Caco-2 (cell line): ENCODE results near the gene CD200. TPM values are rescaled to one million over a fixed set of nuclear protein-coding genes. Genes with fewer than 3 reads are reported as not detected.

Experiments
- BruUV-seq: library from RNA; stranded (reverse); fragments of 400-500 nt; replicated peaks from 2 replicates; lab custom pipeline; 2021; lab: Mats Ljungman, UMichigan
- CTCF ChIA-PET: fragments of 300-600 bp; sonication (Branson Sonifier 250); formaldehyde crosslinking; loops from one replicate; lab custom pipeline; 2022; ENCODE audit warnings: antibody characterized with exemption; lab: Charles Lee
- POLR2A ChIA-PET: fragments of 300-600 bp; sonication (Branson Sonifier 250); formaldehyde crosslinking; loops from one replicate; lab custom pipeline; 2022; ENCODE audit warnings: antibody characterized with exemption; lab: Charles Lee
- DNase-seq, 2 experiments: peaks; one replicate each; pipeline versions ENCODE4 v3.0.0 to v3.0.0-alpha.2; 2020 to 2022
- H3K27me3 ChIP-seq: replicated peaks from 2 replicates; pipeline ENCODE4 v1.6.0; 2011; ENCODE audit warnings: low read length; ENCODE audit not compliant: control insufficient read depth, insufficient read depth
- H3K36me3 ChIP-seq: 2 replicates; pipeline ENCODE4 v1.5.1; 2011; ENCODE audit warnings: low read length; ENCODE audit not compliant: control insufficient read depth, insufficient read depth
- H3K4me1 ChIP-seq: fragments of 250-450 bp; sonication (Bioruptor Pico); 2 replicates; pipeline ENCODE4 v1.5.1; 2020; ENCODE audit warnings: mild to moderate bottlenecking
- H3K4me3 ChIP-seq: 2 replicates; pipeline ENCODE4 v1.5.1; 2011; ENCODE audit warnings: low read depth, mild to moderate bottlenecking, control low read depth, low read length
- H3K9me3 ChIP-seq: fragments of 250-450 bp; sonication (Bioruptor Pico); 2 replicates; pipeline ENCODE4 v1.5.1; 2020; ENCODE audit warnings: mild to moderate bottlenecking, moderate library complexity
- H3K27ac Mint-ChIP-seq: one replicate; pipeline ENCODE4 v1.8.0; 2022; ENCODE audit warnings: mixed read lengths; ENCODE audit not compliant: unreplicated experiment
- H3K27me3 Mint-ChIP-seq: one replicate; pipeline ENCODE4 v1.8.0; 2022; ENCODE audit warnings: mixed read lengths; ENCODE audit not compliant: insufficient read depth, unreplicated experiment
- H3K36me3 Mint-ChIP-seq: one replicate; pipeline ENCODE4 v1.8.0; 2022; ENCODE audit warnings: mild to moderate bottlenecking, mixed read lengths; ENCODE audit not compliant: insufficient read depth, unreplicated experiment
- H3K4me1 Mint-ChIP-seq: one replicate; pipeline ENCODE4 v1.8.0; 2022; ENCODE audit warnings: low read depth, mixed read lengths; ENCODE audit not compliant: unreplicated experiment
- H3K4me3 Mint-ChIP-seq: one replicate; pipeline ENCODE4 v1.8.0; 2022; ENCODE audit warnings: mild to moderate bottlenecking, moderate library complexity, mixed read lengths; ENCODE audit not compliant: unreplicated experiment
- H3K9me3 Mint-ChIP-seq: one replicate; pipeline ENCODE4 v1.8.0; 2022; ENCODE audit warnings: mixed read lengths; ENCODE audit not compliant: unreplicated experiment
- intact Hi-C: fragments of 100-400 bp; cut with micrococcal nuclease; formaldehyde crosslinking; loops from one replicate; pipeline ENCODE4 v1.10.0; 2022; ENCODE audit not compliant: unreplicated experiment
- total RNA-seq: library from RNA; stranded (reverse); gene quantifications from 2 replicates; pipeline ENCODE4 v1.2.3, GENCODE V29; 2022
- TF ChIP-seq, protein P1 (sequence below), 2 experiments: fragments of 200-600 bp in 1 of 2; IDR thresholded peaks; 1 replicate in 1 of 2; 2 replicates in 1 of 2; pipeline versions ENCODE4 v1.5.1 to v1.8.0; 2011 to 2022; ENCODE audit warnings: antibody characterized with exemption in 1 of 2, control low read depth in 1 of 2, inconsistent platforms in 1 of 2, low read depth in 1 of 2, low read length in 1 of 2, mild to moderate bottlenecking in 1 of 2, moderate library complexity in 1 of 2; ENCODE audit not compliant: insufficient read depth in 1 of 2, severe bottlenecking in 1 of 2, unreplicated experiment in 1 of 2

Gene CD200
- total RNA-seq, 1 experiment from 2014 or later: 0.45 TPM

DNA sequence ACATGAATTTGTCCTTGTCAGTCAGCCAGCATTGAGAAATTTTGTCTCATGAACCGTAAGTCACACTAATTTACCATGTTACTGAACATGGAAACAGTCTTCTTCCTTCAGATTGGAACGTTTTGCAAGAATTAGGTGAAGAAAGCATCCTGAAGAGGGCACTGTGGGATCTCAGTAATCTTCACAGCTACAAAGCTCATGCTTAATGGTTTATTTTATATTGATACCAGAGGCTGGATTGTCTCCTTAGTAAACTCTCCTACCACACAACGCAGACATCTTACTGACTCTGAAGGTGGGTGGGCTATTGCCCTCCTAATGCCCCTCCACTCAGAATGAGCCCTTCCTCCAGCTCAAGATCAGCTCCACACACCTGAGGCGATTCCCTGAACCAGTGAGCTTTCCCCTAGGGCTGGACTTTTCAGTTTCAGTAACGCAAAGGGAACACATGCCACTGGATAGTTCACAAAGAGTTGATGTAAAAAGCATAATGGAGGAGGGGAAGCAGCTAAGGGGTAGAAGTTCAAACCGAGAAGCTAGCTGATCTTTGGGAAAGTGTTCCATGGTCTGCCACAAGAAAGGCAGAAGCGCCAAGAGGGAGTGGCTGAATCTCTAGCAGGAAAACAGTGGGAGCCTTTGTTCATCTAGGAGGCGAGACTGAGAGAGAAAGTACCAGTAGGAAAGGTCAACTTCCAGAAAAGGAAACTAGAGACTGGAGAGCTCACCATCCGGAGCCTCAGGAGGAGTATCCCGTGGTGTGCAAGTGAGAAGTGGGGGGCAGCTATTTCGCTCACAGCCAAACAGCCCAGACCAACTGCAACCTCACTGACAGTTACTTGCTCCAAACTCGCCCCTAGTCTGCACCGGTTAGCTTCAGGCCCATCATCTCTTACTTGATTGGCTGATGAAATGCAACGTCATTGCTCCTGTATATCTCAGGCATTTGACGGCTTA, 39.3 kb upstream of the CD200 start, which contains the start of gene SLC9C1:
TSS of gene SLC9C1 (minus strand) at position 849 of the 954 bp plus-strand sequence. CDS start 7,425 bp downstream, outside the sequence.
- no peaks in the 10 kb centered on the region for H3K4me1 Mint-ChIP-seq
- H3K36me3 Mint-ChIP-seq: no peaks in the 10 kb centered on the region
- Histone ChIP-seq H3K4me1 (no peaks in the 10 kb centered on the region), H3K9me3 (no peaks in the 10 kb centered on the region), H3K36me3 (no peaks in the 10 kb centered on the region), H3K4me3 (peak within 1 kb of the TSS; percentile 45), H3K27me3 (no peaks in the 10 kb centered on the region)
- BruUV-seq: TSS peak; percentile 67
- TF ChIP-seq, protein P1, sequence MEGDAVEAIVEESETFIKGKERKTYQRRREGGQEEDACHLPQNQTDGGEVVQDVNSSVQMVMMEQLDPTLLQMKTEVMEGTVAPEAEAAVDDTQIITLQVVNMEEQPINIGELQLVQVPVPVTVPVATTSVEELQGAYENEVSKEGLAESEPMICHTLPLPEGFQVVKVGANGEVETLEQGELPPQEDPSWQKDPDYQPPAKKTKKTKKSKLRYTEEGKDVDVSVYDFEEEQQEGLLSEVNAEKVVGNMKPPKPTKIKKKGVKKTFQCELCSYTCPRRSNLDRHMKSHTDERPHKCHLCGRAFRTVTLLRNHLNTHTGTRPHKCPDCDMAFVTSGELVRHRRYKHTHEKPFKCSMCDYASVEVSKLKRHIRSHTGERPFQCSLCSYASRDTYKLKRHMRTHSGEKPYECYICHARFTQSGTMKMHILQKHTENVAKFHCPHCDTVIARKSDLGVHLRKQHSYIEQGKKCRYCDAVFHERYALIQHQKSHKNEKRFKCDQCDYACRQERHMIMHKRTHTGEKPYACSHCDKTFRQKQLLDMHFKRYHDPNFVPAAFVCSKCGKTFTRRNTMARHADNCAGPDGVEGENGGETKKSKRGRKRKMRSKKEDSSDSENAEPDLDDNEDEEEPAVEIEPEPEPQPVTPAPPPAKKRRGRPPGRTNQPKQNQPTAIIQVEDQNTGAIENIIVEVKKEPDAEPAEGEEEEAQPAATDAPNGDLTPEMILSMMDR (IDR thresholded peaks at IDR 0.05; ENCODE audit: insufficient read depth in 1 of 2, low read depth in 1 of 2, low read length in 1 of 2, severe bottlenecking in 1 of 2, unreplicated experiment in 1 of 2): peak; percentile 57 to 68
- H3K27me3 Mint-ChIP-seq: no peaks in the 10 kb centered on the region
- H3K27ac Mint-ChIP-seq: peak within 1 kb of the TSS; percentile 78
- ChIA-PET POLR2A (interaction anchor here (0.8 to 1.2 kb wide), 3 partner anchors 12 to 238 kb away, joined by 4 to 11 read pairs (median 5); no protein-coding TSS in a partner anchor), CTCF (interaction anchor here (0.6 to 2.8 kb wide), 18 partner anchors 8 to 239 kb away, joined by 3 to 58 read pairs (median 6); no protein-coding TSS in a partner anchor)
- peak; percentile 49 to 66 for DNase-seq
- intact Hi-C loops: loop anchor here (1.0 to 2.0 kb wide), 6 partner anchors 29 to 237 kb away; no protein-coding TSS in a partner anchor
- no peaks in the 10 kb centered on the region for H3K9me3 Mint-ChIP-seq
- H3K4me3 Mint-ChIP-seq: peak within 1 kb of the TSS; percentile 89

DNA sequence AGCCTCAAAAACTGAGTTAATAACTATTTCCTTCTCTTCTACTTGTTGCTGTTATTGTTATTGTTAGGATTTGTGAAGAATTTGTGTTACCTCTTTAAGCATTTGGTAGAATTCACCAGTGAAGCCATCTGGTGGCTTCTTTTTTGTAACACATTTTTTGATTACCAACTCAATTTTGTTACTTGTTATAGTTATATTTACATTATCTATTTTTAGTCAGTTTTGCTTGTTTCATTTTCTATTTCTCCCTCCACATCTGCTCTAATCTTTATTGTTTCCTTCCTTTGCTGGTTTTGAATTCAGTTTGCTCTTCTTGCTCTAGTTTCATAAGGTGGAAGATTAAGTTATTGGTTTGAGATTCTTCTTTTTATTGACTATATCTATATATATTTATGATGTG, 35.2 kb upstream of the CD200 start:
- Mint-ChIP-seq H3K27me3 (no peaks in the 10 kb centered on the region), H3K4me3 (no peak overlapping the region), H3K27ac (no peak overlapping the region), H3K9me3 (no peaks in the 10 kb centered on the region), H3K4me1 (no peaks in the 10 kb centered on the region), H3K36me3 (no peaks in the 10 kb centered on the region)
- H3K36me3 ChIP-seq: no peaks in the 10 kb centered on the region
- no TSS peak for BruUV-seq
- no peaks in the 10 kb centered on the region for H3K27me3 ChIP-seq
- H3K9me3 ChIP-seq: 0 out of 2 replicates have a peak, but pooled peaks cover 3% of the 10 kb centered on the region
- intact Hi-C loops: no loop called here
- H3K4me1 ChIP-seq: no peaks in the 10 kb centered on the region
- no peak overlapping the region for H3K4me3 ChIP-seq
- TF ChIP-seq, protein P1 (IDR thresholded peaks at IDR 0.05; ENCODE audit: insufficient read depth in 1 of 2, low read depth in 1 of 2, low read length in 1 of 2, severe bottlenecking in 1 of 2, unreplicated experiment in 1 of 2): no peak
- CTCF ChIA-PET: no interaction called here
- no peak for DNase-seq
- POLR2A ChIA-PET: no interaction called here

DNA sequence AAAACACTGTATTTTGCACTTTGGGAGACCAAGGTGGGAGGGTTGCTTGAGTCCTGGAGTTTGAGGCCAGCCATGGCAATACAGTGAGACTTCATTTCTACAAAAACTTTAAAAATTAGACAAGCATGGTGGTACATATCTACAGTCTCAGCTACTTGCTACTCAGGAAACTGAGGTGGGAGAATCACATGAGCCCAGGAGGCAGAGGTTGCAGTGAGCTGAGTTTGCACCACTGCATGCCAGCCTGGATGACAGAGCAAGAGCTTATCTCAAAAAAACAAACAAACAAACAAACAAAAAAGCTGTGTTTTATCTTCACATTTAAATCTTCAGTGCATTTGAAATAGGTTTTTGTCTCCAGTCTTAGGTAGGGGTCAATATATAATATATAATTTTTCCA, 34.2 kb upstream of the CD200 start:
- BruUV-seq: no TSS peak
- Histone ChIP-seq H3K27me3 (no peaks in the 10 kb centered on the region), H3K4me1 (no peaks in the 10 kb centered on the region), H3K4me3 (no peak overlapping the region), H3K9me3 (0 out of 2 replicates have a peak, but pooled peaks cover 3% of the 10 kb centered on the region), H3K36me3 (no peaks in the 10 kb centered on the region)
- TF ChIP-seq, protein P1 (IDR thresholded peaks at IDR 0.05; ENCODE audit: insufficient read depth in 1 of 2, low read depth in 1 of 2, low read length in 1 of 2, severe bottlenecking in 1 of 2, unreplicated experiment in 1 of 2): no peak
- ChIA-PET CTCF (no interaction called here), POLR2A (no interaction called here)
- Mint-ChIP-seq H3K4me1 (no peaks in the 10 kb centered on the region), H3K4me3 (no peak overlapping the region), H3K27me3 (no peaks in the 10 kb centered on the region), H3K36me3 (no peaks in the 10 kb centered on the region), H3K9me3 (no peaks in the 10 kb centered on the region), H3K27ac (no peak overlapping the region)
- DNase-seq: no peak
- intact Hi-C loops: no loop called here
